ENCODE results near the gene CD24. TPM values are rescaled to one million over a fixed set of nuclear protein-coding genes. Genes with fewer than 3 reads are reported as not detected.
"Not testable (repeated sequence)": the region's sequence is repeated elsewhere in the genome, so short reads cannot be mapped to it uniquely, and the experiment has no call there.

CD24 gene, protein sequence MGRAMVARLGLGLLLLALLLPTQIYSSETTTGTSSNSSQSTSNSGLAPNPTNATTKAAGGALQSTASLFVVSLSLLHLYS
- total RNA-seq = 0.13 and 0.38 TPM in 2 replicates

DNA sequence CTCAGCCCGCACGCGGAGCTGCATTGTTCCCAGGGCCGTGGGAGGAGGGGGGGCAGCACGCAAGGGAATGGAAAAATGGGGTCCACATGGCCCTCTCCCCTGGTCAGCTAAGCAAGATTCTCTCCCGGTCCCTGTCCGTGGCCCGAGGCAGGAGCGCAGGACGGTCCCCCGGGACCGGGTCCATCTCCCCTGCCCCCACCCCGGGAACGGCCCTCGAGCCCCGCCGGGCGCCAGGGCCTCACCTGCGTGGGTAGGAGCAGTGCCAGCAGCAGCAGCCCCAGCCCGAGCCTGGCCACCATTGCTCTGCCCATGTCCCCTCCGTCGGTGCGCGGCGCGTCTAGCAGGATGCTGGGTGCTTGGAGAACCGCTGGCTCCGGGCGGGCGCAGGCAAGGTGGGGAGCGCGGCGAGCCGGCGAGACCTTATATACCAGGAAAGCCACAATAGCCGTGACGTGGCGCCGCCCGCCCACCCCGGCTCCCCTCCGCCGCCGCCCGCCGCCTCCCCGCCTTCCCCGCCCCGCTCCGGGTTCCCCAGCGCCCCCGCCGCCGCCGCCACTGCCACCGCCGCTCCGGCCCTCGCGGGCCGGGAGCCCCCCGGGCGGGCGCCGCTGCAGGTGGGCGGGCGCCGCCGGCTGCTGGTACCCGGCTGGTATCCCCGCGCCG, at the start of gene CD24:
TSS of gene CD24 (minus strand) at position 394 of the 663 bp plus-strand sequence. CDS start at position 311, 83 bp downstream.
- DNase-seq (ENCODE audit: low read depth in 2 of 2) = peak in 1 of 2 donors; percentile 7

- no peak for DNase-seq (ENCODE audit: low read depth in 2 of 2)
These were observed 47.1 kb upstream of the CD24 start for GRCh38 chr6:107021446-107022185.

DNA sequence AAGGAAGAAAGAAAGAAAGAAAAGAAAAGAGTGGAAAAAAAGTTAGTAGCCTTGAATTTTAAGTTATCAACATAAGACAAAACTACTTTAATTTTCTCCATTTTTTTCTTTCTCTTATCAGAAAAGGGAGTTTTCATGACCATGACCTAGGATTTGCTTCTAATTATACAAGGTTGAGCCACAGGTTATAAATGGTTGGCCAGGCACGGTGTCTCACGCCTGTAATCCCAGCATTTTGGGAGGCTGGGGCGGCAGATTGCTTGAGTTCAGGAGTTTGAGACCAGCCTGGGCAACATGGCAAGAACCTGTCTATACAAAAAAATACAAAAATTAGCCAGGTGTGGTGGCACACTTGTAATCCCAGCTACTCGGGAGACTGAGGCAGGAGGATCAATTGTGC, 45.7 kb upstream of the CD24 start:
- no peak for DNase-seq (ENCODE audit: low read depth in 2 of 2)

DNA sequence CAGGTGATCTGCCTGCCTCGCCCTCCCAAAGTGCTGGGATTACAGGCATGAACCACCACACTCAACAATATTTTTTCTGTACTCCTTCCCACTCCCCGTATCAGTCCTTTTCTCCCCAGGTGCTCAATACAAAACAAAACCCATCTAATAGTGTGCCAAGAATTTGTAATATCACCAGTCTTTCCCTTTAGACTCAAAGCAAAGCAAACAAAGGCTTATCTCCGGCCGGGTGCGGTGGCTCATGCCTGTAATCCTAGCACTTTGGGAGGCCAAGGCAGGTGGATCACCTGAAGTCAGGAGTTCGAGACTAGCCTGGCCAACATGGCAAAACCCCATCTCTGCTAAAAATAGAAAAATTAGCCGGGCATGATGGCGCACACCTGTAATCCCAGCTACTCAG, 45.1 kb upstream of the CD24 start:
- DNase-seq (ENCODE audit: low read depth in 2 of 2) = not testable (repeated sequence)

DNA sequence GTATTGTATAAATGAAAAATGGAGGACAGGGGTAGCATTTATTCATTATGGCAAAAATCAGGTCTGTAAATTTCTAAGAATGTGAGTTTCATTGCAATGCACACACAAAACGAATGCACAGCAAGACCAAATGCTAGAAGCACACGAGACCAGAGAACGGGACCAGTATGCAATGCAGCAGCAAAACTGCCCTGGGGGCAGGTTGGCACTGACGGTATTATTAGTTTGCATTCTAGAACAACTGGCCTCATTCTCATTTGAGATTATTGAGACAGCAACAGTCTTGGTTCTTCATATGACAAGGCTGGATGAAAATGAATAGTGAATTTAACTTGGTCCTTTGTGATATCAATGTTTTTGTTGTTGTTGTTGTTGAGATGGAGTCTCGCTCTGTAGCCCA, 44.5 kb upstream of the CD24 start:
- no peak for DNase-seq (ENCODE audit: low read depth in 2 of 2)

- DNase-seq (ENCODE audit: low read depth in 2 of 2) = no peak
These were observed 35.0 kb upstream of the CD24 start for GRCh38 chr6:107009499-107009898.

- DNase-seq (ENCODE audit: low read depth in 2 of 2) = peak; percentile 11 to 52
These were observed 23.0 kb upstream of the CD24 start for GRCh38 chr6:106997392-106998158.

GRCh38 chr6:106995640-106996039, 21.1 kb upstream of the CD24 start:
- no peak for DNase-seq (ENCODE audit: low read depth in 2 of 2)

- not testable (repeated sequence) for DNase-seq (ENCODE audit: low read depth in 2 of 2)
These were observed 15.2 kb upstream of the CD24 start for GRCh38 chr6:106989737-106990136.

DNA sequence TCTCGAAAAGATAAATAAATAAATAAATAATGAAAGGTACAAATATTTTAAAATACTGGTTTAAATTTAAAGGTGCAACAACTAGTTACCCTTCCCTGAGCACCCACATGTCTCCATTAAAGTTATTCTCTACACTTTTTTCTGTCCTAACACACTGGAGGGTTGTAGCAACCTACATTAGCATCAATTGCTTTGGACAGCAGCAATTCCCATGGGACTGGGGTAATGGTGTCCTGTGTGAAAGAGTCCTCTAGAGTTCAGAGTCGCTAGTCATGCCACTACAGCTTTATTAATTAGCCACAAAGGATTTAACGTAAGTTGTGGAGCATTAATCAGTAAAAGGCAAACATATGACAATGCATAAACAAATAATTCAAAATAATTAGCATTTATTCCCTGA, 14.1 kb upstream of the CD24 start:
- no peak for DNase-seq (ENCODE audit: low read depth in 2 of 2)

- no peak for DNase-seq (ENCODE audit: low read depth in 2 of 2)
These were observed 7.4 kb upstream of the CD24 start for GRCh38 chr6:106981926-106982325.

DNA sequence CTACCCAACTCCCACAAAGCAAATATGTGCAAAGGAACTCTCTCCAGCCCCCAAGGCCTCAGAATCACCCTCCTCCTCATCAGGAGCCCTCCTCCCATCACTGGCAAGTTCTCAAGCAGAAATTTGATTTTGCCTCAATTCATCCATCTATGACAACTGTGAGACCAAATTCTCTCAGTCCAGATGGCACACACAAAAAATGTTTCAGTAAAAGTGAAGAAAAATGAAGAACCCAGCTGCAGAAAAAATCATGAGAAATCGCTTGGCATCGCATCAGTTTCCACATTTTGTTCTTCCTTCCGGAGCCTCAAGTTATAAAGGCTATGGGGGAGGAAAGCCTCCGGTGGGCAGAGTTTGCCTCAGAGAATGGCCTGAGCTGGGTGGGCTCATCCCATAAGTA, 6.4 kb upstream of the CD24 start:
- no peak for DNase-seq (ENCODE audit: low read depth in 2 of 2)

GRCh38 chr6:106979435-106979884, 4.9 kb upstream of the CD24 start:
- peak; percentile 65 to 79 for DNase-seq (ENCODE audit: low read depth in 2 of 2)

DNA sequence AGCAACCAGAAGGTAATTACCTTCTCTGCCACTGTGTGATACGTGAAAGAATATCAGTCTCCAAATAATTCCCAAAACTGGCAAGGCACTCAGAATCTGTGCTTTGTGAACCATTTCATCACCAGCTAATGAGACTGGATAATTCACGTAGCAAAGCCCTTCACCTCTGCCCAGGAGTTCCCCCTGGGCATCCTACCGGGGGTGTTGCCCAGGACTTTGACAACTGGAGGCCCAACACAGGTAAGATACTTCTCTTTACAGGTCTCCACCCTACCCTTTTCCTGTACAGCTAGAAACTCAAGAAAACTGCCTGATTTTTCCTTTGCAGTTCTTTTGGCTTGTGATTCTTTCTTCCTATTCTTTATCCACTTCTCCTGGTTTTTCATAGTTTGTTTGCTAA, 2.7 kb upstream of the CD24 start:
- DNase-seq (ENCODE audit: low read depth in 2 of 2) = no peak

- no peak for DNase-seq (ENCODE audit: low read depth in 2 of 2)
These were observed 1.7 kb upstream of the CD24 start for GRCh38 chr6:106976270-106976669.

DNA sequence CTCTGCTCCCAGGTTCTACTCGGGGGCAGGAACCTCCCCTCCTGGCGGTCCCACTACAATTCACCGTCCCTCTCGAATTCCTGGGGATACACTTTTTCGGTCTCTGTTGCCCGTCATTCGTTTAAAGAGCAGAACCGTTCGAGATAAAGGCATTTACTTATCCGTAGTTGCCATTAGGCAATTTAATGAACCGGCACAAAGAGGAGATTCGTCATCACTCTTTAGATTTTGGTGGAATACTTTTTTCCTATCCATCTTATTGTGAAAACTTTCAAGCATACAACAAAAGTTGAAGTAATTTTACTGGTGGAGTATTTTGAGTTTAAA, 1.2 kb upstream of the CD24 start:
- no peak for DNase-seq (ENCODE audit: low read depth in 2 of 2)

DNA sequence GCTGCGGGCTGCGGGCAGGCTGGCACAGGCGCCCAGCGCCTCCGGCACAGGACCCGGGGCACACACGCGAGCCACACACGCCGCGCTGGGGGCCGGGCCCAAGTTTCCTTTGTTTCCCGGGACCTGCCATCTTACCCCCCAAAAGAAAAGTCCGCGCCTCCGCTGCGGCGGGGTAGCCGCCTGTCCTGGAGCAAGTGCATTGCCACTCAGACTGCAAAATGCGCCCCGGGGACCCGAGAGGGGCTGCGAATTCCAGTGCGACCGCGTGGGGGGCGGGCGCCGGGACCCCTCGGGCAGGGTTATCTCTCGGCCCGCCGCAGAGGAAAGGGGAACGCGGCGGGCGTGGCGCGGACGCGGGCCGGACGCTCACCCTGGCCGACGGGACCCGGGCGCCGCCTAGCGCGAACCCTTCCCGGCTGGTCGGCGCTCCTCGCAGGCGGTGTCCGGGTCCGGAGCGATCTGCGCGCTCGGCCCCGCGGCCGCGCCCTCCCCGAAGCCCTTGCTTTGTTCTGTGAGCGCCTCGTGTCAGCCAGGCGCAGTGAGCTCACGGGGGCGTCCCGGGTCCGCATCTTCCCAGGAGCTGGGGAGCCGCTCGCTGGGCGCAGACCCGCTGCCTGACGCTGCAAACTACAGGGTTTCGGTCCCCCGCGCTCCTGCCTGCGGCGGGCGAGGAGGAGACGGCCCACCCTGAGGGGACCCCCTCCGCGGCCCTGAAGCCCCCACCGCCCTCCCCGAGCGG, 639 bp upstream of the CD24 start:
- DNase-seq (ENCODE audit: low read depth in 2 of 2) = peak in 1 of 2 donors; percentile 17

DNA sequence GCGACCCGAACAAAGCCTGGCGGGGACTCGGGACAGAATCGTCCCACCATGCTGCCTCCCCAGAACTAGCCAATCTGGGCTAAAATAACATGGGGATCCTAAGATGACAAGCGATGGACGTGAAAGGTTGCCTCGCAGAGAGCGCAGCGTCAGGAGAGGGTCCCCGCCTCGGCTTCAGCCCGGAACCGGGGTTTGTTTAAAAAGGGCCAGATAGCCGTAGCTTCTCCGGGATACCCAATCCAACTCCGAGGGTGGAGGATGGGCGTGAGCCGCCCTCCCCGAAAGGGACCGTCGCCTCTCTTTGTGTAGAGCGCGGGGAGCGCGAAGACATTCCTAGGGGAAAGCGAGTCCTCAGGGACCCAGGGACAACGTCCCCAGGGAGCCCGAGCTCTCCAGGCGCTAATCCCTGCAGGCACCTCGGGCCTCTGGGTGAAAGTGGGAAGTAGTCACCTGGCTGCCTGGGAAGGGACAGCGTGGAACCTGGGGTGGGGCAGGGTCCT, 643 bp downstream of the CD24 start:
- DNase-seq (ENCODE audit: low read depth in 2 of 2) = no peak

DNA sequence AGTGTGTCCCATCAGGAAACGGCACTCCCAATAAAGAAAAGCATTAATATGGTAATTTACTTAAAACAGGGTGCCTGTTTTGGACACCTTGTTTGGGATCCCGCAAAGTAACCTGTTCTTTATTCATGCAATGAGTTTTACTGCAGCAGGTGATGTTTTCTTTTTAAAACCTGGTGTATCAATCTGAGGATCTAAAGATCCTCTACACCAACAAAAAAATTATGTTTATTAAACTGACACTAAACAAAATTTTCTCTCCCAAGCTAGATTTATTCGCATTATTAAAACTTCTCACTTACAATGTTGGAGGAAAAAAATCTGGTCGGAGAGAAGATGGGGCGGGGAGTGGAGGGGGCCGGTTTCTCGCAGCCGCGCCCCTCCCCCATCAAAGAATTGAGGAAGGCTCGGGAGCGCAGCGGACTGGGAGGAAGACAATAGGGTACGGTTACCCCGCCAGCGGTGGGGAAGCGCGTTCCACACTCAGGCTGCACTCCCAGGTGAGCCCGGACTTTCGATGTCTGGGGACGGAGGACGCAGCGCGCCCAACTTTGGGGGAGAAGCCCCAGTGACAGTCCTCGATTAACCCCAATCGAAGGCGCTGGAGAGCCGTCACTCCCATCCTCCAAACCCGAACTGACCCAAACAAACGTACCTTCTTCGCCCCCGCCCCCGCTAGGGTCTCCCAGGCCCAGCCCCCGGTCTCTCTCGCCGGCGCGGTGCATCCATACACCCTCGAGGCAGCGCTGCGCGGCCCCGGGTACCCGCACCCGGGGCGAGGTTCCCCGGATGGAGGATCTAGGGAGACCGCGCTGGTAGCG, 1.3 kb downstream of the CD24 start:
- no peak for DNase-seq (ENCODE audit: low read depth in 2 of 2)

GRCh38 chr6:106972500-106972899, 2.0 kb downstream of the CD24 start:
- DNase-seq (ENCODE audit: low read depth in 2 of 2) = no peak

Data from dermis microvascular lymphatic vessel endothelial cell (primary cell).